ENCODE results near the gene ZBTB38. TPM values are rescaled to one million over a fixed set of nuclear protein-coding genes. Genes with fewer than 3 reads are reported as not detected.
A peak's percentile ranks its signal among the peaks of the same experiment; 100 is the strongest.

Gene ZBTB38
- total RNA-seq, 4 donors from 2014 or later: 121 to 171 (median 150) TPM

GRCh38 chr3:141378556-141378955 lies 10.3 kb downstream of the ZBTB38 start:
- Histone ChIP-seq H3K27ac (peak overlapping the region in 1 of 4 donors; percentile 34), H3K4me3 (no peak overlapping the region), H3K36me3 (peaks cover 0 to 58% (median 0%) of the 10 kb centered on the region in 3 donors), H3K9me3 (no peaks in the 10 kb centered on the region), H3K27me3 (no peaks in the 10 kb centered on the region), H3K4me1 (peaks cover 0 to 6% (median 2%) of the 10 kb centered on the region in 4 donors)
- WGBS, 2 donors: 81 to 87% methylated on average over 4 of the region's 4 CpGs
- no peak for DNase-seq (ENCODE audit: low spot score in 2 of 2)
- no peak for TF ChIP-seq EP300 (IDR thresholded peaks at IDR 0.05)

- no peak for DNase-seq (ENCODE audit: low spot score in 2 of 2)
- H3K4me3 ChIP-seq: no peak overlapping the region
- H3K36me3 ChIP-seq: peaks cover 0 to 52% (median 0%) of the 10 kb centered on the region in 3 donors
- TF ChIP-seq EP300 (IDR thresholded peaks at IDR 0.05): no peak
- peaks cover 0 to 6% (median 0%) of the 10 kb centered on the region in 4 donors for H3K4me1 ChIP-seq
- H3K9me3 ChIP-seq: no peaks in the 10 kb centered on the region
- 91 to 95% methylated on average over 12 of the region's 12 CpGs for WGBS, 2 donors
- H3K27ac ChIP-seq: peak overlapping the region in 1 of 4 donors; percentile 34
- H3K27me3 ChIP-seq: no peaks in the 10 kb centered on the region
Observed at GRCh38 chr3:141379250-141379966, 11.1 kb downstream of the ZBTB38 start.

- Histone ChIP-seq H3K27ac (no peak overlapping the region), H3K4me1 (peaks cover 0 to 9% (median 6%) of the 10 kb centered on the region in 4 donors), H3K36me3 (peaks cover 0 to 45% (median 0%) of the 10 kb centered on the region in 3 donors), H3K9me3 (no peaks in the 10 kb centered on the region), H3K4me3 (no peak overlapping the region), H3K27me3 (no peaks in the 10 kb centered on the region)
- 84 to 92% methylated on average over 2 of the region's 2 CpGs for WGBS, 2 donors
- DNase-seq (ENCODE audit: low spot score in 2 of 2): no peak
- TF ChIP-seq POLR2A (IDR thresholded peaks at IDR 0.05) (no peak), CTCF (IDR thresholded peaks at IDR 0.05) (no peak), EP300 (IDR thresholded peaks at IDR 0.05) (no peak)
Observed at GRCh38 chr3:141380279-141380678, 12.0 kb downstream of the ZBTB38 start.

DNA sequence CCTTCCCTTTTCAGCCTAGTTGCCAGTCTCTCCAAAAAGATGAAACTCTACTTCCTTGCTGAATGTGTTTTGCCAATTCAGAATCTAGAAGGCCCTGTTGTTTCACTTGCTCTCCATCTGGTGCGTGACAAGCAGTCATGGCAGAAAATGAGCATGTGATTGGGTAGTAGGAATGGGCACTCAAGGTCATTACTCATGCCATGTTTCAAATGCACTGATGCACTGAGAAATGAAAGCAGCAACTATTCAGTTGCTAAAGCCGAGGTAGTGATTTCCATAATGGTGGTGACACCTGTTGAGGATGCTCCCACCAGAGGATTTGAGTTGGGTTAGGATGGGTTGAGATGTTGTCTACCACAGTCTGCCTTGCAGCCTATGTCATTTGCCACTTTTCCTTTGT lies 12.7 kb downstream of the ZBTB38 start:
- TF ChIP-seq POLR2A (IDR thresholded peaks at IDR 0.05) (no peak), EP300 (IDR thresholded peaks at IDR 0.05) (no peak), CTCF (IDR thresholded peaks at IDR 0.05) (no peak)
- no peaks in the 10 kb centered on the region for H3K27me3 ChIP-seq
- DNase-seq (ENCODE audit: low spot score in 2 of 2): no peak
- peaks cover 0 to 38% (median 0%) of the 10 kb centered on the region in 3 donors for H3K36me3 ChIP-seq
- no peak overlapping the region for H3K4me3 ChIP-seq
- WGBS, 2 donors: 93 to 94% methylated on average over 2 of the region's 2 CpGs
- H3K9me3 ChIP-seq: no peaks in the 10 kb centered on the region
- peaks cover 0 to 16% (median 7%) of the 10 kb centered on the region in 4 donors for H3K4me1 ChIP-seq
- H3K27ac ChIP-seq: no peak overlapping the region

- Histone ChIP-seq H3K4me1 (peaks cover 0 to 31% (median 9%) of the 10 kb centered on the region in 4 donors), H3K27ac (no peak overlapping the region), H3K4me3 (no peak overlapping the region), H3K36me3 (peaks cover 0 to 24% (median 0%) of the 10 kb centered on the region in 3 donors), H3K9me3 (no peaks in the 10 kb centered on the region), H3K27me3 (no peaks in the 10 kb centered on the region)
- no peak for TF ChIP-seq EP300 (IDR thresholded peaks at IDR 0.05)
- TF ChIP-seq CTCF (IDR thresholded peaks at IDR 0.05): no peak
- TF ChIP-seq POLR2A (IDR thresholded peaks at IDR 0.05): no peak
- no peak for DNase-seq (ENCODE audit: low spot score in 2 of 2)
- WGBS, 2 donors: 91 to 100% methylated on average over 2 of the region's 2 CpGs
Observed at GRCh38 chr3:141382571-141382970, 14.3 kb downstream of the ZBTB38 start.

DNA sequence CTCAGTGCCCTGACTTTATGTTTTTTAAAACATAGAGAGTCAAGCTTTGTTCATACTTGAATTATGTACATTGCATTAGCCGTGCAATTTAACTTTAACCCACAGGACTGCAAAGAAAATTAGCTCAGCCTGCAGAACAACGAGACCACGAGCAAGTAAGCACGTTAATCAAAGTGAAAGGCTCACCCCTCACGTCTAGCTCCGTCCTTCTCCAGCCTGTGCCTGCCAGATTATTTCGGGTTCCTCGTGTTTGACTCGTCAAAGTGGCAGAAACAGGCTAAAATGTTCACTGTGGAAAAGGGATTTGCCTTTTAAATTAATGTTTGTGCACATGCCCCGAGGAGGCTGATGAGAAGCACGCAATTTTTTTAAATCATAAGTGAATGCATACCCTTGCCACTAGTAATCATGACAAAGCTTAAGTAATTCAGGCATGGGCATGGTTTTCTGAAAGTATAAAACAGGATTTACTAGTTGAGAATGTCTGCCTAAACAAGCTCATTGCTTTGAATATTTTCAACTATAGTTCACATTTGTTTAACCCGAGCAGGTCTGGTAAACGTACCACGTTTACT lies 15.3 kb downstream of the ZBTB38 start:
- no peak for TF ChIP-seq POLR2A (IDR thresholded peaks at IDR 0.05)
- no peak for TF ChIP-seq EP300 (IDR thresholded peaks at IDR 0.05)
- TF ChIP-seq CTCF (IDR thresholded peaks at IDR 0.05): no peak
- Histone ChIP-seq H3K9me3 (no peaks in the 10 kb centered on the region), H3K27ac (peak overlapping the region; percentile 6 to 26 (median 16)), H3K27me3 (no peaks in the 10 kb centered on the region), H3K36me3 (peaks cover 0 to 18% (median 0%) of the 10 kb centered on the region in 3 donors), H3K4me1 (peaks cover 0 to 39% (median 9%) of the 10 kb centered on the region in 4 donors), H3K4me3 (no peak overlapping the region)
- no peak for DNase-seq (ENCODE audit: low spot score in 2 of 2)
- 45 to 54% methylated on average over 14 of the region's 14 CpGs for WGBS, 2 donors

All from tibial nerve (tissue), 4 donors.